Neural crest cell (in vitro differentiated cells): ENCODE measurements around the gene LARP1. TPM values are rescaled to one million over a fixed set of nuclear protein-coding genes. Genes with fewer than 3 reads are reported as not detected.

Experiments used
- DNase-seq: peaks from one replicate; pipeline ENCODE4 v3.0.0; 2021; ENCODE audit warnings: low read depth, mixed read lengths, low spot score
- H3K27ac Mint-ChIP-seq: one replicate; pipeline ENCODE4 v1.8.0; 2021; ENCODE audit warnings: mild to moderate bottlenecking, mixed read lengths; ENCODE audit not compliant: unreplicated experiment
- H3K27me3 Mint-ChIP-seq: 2 replicates; pipeline ENCODE4 v1.8.0; 2021; ENCODE audit warnings: low read depth, mild to moderate bottlenecking, mixed read lengths
- H3K36me3 Mint-ChIP-seq: 2 replicates; pipeline ENCODE4 v1.8.0; 2021; ENCODE audit warnings: low read depth, mild to moderate bottlenecking, mixed read lengths
- H3K4me1 Mint-ChIP-seq: 2 replicates; pipeline ENCODE4 v1.8.0; 2021; ENCODE audit warnings: mixed read lengths
- H3K4me3 Mint-ChIP-seq: one replicate; pipeline ENCODE4 v1.8.0; 2021; ENCODE audit warnings: mild to moderate bottlenecking, mixed read lengths
- H3K9me3 Mint-ChIP-seq: 2 replicates; pipeline ENCODE4 v1.8.0; 2021; ENCODE audit warnings: mixed read lengths
- total RNA-seq: library from RNA; stranded (reverse); gene quantifications from 2 replicates; pipeline ENCODE4 v1.2.1, GENCODE V29; 2021
- TF ChIP-seq, protein P1 (sequence below): fragments of 200-600 bp; sonication (generic); conservative IDR thresholded peaks from 2 replicates; pipeline ENCODE4 v1.5.0; 2021; ENCODE audit warnings: antibody characterized with exemption, mild to moderate bottlenecking

The LARP1 gene
- total RNA-seq, 1 donor from 2014 or later, result 231 TPM

DNA sequence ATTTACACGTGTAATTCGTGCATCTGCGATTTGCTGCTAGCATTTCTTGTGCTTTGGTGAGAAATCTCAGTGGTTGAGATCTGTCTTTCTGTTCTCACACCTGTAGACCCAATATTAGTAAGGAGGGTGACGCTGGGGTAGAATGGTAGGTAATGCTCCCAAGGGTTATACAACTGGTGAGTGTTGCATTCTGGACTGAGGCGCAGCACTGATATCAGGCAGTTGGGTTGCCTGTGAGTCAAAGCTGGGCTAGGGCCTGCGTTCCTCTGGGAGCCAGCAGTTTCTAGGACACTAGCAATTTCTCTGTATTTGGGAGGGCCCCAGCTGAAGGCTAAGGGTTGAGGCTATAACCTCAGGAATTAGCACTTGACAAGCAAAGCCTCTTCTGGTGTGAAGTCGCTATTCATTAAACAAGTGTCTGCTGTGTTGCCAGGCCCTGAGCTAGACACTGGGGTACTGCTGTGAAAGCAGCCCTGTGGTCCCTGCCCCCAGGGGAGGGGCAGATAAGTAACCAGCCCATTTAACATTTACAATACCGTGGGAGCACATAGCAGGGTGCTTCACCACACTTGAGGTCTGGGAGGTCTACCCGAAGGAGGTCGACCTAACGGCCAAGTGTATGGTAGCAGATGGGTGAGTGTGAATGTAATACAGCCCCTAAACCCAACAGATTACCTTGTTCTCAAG, 28.7 kb downstream of the LARP1 start:
- H3K9me3 Mint-ChIP-seq, result no peaks in the 10 kb centered on the region
- no peak for DNase-seq
- TF ChIP-seq, protein P1, sequence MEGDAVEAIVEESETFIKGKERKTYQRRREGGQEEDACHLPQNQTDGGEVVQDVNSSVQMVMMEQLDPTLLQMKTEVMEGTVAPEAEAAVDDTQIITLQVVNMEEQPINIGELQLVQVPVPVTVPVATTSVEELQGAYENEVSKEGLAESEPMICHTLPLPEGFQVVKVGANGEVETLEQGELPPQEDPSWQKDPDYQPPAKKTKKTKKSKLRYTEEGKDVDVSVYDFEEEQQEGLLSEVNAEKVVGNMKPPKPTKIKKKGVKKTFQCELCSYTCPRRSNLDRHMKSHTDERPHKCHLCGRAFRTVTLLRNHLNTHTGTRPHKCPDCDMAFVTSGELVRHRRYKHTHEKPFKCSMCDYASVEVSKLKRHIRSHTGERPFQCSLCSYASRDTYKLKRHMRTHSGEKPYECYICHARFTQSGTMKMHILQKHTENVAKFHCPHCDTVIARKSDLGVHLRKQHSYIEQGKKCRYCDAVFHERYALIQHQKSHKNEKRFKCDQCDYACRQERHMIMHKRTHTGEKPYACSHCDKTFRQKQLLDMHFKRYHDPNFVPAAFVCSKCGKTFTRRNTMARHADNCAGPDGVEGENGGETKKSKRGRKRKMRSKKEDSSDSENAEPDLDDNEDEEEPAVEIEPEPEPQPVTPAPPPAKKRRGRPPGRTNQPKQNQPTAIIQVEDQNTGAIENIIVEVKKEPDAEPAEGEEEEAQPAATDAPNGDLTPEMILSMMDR, result no peak
- H3K4me1 Mint-ChIP-seq, result peaks cover 56% of the 10 kb centered on the region
- H3K4me3 Mint-ChIP-seq, result no peak overlapping the region
- H3K27me3 Mint-ChIP-seq, result no peaks in the 10 kb centered on the region
- peaks cover 2% of the 10 kb centered on the region for H3K36me3 Mint-ChIP-seq
- peak overlapping the region; percentile 74 for H3K27ac Mint-ChIP-seq

DNA sequence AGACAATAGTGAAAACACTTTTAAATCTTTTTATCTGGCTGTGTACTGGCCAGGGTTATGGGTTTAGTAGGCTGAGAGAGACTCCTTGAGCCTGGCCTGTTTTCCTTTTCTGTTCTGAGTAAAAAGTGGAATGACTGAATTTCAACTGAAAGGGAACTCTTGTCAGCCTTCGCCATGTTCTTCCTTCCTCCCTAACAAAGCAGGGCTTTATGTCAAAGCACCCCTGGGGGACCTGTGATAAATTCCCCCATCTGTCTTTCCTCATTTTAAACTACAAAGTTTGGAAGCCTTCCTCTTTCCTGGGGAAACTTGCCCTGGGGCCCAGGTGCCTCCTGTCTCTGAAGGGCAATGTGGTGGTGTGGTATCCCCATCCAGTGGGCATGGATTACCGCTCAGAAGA, 29.7 kb downstream of the LARP1 start:
- Mint-ChIP-seq H3K27me3 (no peaks in the 10 kb centered on the region), H3K4me1 (peaks cover 53% of the 10 kb centered on the region), H3K36me3 (peaks cover 2% of the 10 kb centered on the region), H3K27ac (peak overlapping the region; percentile 90), H3K9me3 (no peaks in the 10 kb centered on the region), H3K4me3 (peak overlapping the region; percentile 2)
- TF ChIP-seq, protein P1, result no peak
- DNase-seq, result no peak

DNA sequence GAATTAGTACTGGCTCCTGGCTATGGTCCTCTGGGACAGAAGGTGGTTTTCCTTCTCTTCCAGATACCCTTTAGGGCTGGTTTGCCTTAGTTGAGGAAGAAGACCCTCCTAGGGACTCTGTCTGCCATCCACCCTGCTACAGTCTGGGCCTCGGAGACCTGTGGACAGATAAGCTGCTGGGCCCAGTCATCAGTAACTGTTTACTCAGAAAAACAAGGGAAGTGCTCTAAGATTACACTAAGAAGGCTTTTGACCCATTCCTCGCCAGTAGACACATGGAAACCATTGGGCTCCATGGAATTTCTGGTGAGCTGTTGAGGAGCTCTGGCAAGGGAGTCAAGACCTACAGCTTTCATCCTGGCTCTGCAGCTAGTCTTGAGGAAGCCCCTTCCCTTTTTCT, 31.2 kb downstream of the LARP1 start:
- TF ChIP-seq, protein P1, result no peak
- Mint-ChIP-seq H3K27ac (no peak overlapping the region), H3K27me3 (no peaks in the 10 kb centered on the region), H3K4me1 (peaks cover 48% of the 10 kb centered on the region), H3K9me3 (no peaks in the 10 kb centered on the region), H3K36me3 (peaks cover 5% of the 10 kb centered on the region), H3K4me3 (no peak overlapping the region)
- no peak for DNase-seq

DNA sequence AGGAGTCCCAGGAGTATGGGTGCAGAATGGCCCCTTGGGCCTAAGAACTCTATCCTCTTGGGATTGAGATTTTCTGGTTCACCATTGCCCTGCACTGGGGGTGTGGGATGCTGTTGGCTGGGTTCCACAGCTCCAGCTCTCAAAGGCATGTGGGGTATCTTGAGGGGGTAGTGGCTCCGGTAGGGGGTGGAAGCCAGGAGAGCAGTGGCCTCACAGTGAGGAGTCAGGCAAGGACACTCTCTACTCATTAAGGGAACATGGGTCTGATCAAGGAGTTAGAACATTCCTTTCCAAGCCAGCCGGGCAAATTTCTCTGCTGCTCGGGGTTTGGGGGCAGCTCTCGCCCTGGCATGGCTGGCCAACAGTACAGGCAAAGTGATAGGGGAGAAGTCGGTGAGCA, 33.0 kb downstream of the LARP1 start:
- no peak for DNase-seq
- TF ChIP-seq, protein P1, result no peak
- no peak overlapping the region for H3K4me3 Mint-ChIP-seq
- H3K27ac Mint-ChIP-seq, result peak overlapping the region; percentile 67
- peaks cover 11% of the 10 kb centered on the region for H3K36me3 Mint-ChIP-seq
- H3K27me3 Mint-ChIP-seq, result no peaks in the 10 kb centered on the region
- H3K9me3 Mint-ChIP-seq, result no peaks in the 10 kb centered on the region
- peaks cover 30% of the 10 kb centered on the region for H3K4me1 Mint-ChIP-seq

DNA sequence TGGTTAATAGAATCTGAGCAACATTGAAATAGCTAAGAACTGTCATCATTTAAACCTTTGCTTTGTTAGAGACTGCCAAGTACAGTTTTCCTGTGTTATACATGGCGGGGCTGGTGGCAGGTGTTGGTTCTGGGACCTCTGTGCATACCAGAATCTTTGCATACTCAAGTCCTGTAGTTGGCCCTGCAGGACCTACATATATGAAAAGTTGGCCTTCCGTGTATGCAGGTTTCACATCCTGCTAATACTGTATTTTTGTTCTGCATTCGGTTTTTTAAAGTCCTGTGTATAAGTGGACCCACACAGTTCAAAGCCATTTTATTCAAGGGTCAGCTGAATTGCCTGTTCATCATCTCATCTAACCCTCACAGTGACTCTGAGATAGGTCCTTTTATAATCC, 36.4 kb downstream of the LARP1 start:
- no peak overlapping the region for H3K27ac Mint-ChIP-seq
- H3K36me3 Mint-ChIP-seq, result peaks cover 23% of the 10 kb centered on the region

More for the DNA sequence above, 36.4 kb downstream of the LARP1 start:
- no peak overlapping the region for H3K4me3 Mint-ChIP-seq
- H3K27me3 Mint-ChIP-seq, result no peaks in the 10 kb centered on the region
- TF ChIP-seq, protein P1, result no peak
- DNase-seq, result no peak
- no peaks in the 10 kb centered on the region for H3K9me3 Mint-ChIP-seq
- H3K4me1 Mint-ChIP-seq, result peaks cover under 1% of the 10 kb centered on the region
